ENCODE data around the gene OBSL1. TPM values are rescaled to one million over a fixed set of nuclear protein-coding genes. Genes with fewer than 3 reads are reported as not detected.

OBSL1 gene
- total and polyA plus RNA-seq, 4 donors = 34.0 to 75.2 (median 64.0) TPM

DNA sequence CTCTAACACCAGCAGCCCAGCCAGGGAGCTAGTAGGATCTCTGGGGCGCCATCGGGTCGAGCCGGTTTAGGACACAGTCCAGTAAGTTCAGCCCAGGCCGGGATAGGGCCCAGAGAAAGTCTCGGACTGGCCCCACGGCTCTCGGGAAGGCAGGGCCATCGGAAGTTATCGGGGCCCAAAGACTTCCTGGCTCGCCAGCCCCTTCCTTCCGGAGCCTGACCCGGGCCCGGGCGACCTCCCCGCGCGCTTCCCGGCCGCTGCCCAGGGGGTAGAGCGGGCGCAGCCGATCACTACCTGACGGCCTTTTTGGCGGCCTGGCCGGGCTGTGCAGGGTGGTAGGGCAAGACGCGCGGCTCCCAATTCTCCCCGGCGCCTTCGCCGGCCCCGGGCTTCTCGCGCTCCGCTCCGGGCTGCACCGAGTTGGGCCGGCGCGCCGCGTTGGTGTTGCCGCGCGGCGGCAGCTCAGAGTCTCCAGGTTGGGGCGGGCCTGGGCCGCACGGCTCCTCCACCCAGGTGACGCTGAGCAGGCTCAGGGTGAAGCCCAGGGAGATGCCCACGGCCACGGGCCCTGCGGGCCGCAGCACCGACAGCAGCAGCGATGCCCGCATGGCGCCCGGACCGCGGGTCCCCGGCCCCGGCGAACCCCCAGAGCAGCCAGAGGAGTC, 28.3 kb downstream of the OBSL1 start:
- 1% methylated on average over 50 to 66 of the region's 66 CpGs for WGBS, 2 donors
- no peaks in the 10 kb centered on the region for H3K27me3 ChIP-seq (ENCODE audit: control insufficient read depth in 3 of 3, insufficient read depth in 3 of 3, low read length in 2 of 3)
- H3K9ac ChIP-seq (ENCODE audit: insufficient read depth in 1 of 2, low read length in 2 of 2) = peak overlapping the region; percentile 16 to 73
- peaks cover 3 to 13% (median 12%) of the 10 kb centered on the region in 4 donors for H3K36me3 ChIP-seq (ENCODE audit: control insufficient read depth in 4 of 4, insufficient read depth in 4 of 4, low read length in 4 of 4)
- peak in 1 of 3 donors; percentile 32 for DNase-seq
- H3K4me3 ChIP-seq = peak overlapping the region; percentile 63
- ATAC-seq (ENCODE audit: insufficient read depth, low FRiP score) = peak; percentile 30
- peak overlapping the region; percentile 88 to 96 for H3K27ac ChIP-seq (ENCODE audit: low read depth in 1 of 2, low read length in 1 of 2)
- no peak for TF ChIP-seq CTCF (IDR thresholded peaks at IDR 0.05; ENCODE audit: control extremely low read depth, extremely low read depth)
- H3K9me3 ChIP-seq (ENCODE audit: control insufficient read depth in 4 of 4, insufficient read depth in 3 of 4, low read length in 3 of 4) = no peaks in the 10 kb centered on the region
- peaks cover 0 to 40% (median 14%) of the 10 kb centered on the region in 5 donors for H3K4me1 ChIP-seq (ENCODE audit: control insufficient read depth in 5 of 5, insufficient read depth in 5 of 5, low read length in 5 of 5)

- Histone ChIP-seq H3K27ac (ENCODE audit: low read depth in 1 of 2, low read length in 1 of 2) (peak overlapping the region in 1 of 2 donors; percentile 15), H3K27me3 (ENCODE audit: control insufficient read depth in 3 of 3, insufficient read depth in 3 of 3, low read length in 2 of 3) (no peaks in the 10 kb centered on the region)
- WGBS, 2 donors = 6 to 9% methylated on average over 30 to 48 of the region's 48 CpGs
Observed at GRCh38 chr2:219541611-219542180, 29.6 kb downstream of the OBSL1 start.

DNA sequence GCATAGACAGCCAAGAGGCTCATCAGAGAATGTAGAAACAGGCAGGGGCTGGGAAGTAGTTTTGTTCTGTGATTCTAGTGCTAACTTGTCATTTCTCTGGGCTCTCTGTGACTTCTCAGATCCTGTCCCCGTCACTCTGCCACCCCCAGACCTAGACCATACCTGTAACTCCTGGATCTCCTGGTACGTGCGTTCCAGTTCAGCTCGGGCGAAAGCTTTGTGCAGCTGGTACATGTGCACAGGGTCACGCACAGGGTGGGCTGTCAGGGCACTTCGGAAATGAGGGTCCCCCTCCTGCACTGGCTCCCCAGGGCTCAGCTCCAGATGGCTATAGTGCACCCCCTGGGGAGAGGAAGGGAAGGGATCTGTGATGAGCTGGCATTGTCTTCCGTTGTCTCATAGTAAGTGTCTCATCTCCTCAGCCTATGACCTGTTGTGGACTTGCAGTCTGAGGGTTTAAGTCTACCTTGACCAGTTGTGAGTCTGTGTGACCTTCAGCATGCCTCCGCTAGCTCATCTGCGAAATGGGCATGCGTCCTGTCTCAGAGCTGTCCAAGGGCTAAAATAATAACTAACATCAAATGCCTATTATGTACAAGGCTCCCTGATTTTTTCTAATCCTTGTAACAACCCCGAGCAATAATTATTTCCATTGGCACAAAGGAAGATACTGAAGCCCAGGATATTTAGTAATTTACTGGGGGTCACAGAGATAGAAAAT, 30.4 kb downstream of the OBSL1 start:
- Histone ChIP-seq H3K27ac (ENCODE audit: low read depth in 1 of 2, low read length in 1 of 2) (no peak overlapping the region), H3K4me1 (ENCODE audit: control insufficient read depth in 5 of 5, insufficient read depth in 5 of 5, low read length in 5 of 5) (peaks cover 0 to 55% (median 14%) of the 10 kb centered on the region in 5 donors), H3K9me3 (ENCODE audit: control insufficient read depth in 4 of 4, insufficient read depth in 3 of 4, low read length in 3 of 4) (no peaks in the 10 kb centered on the region), H3K27me3 (ENCODE audit: control insufficient read depth in 3 of 3, insufficient read depth in 3 of 3, low read length in 2 of 3) (no peaks in the 10 kb centered on the region), H3K9ac (ENCODE audit: insufficient read depth in 1 of 2, low read length in 2 of 2) (no peak overlapping the region), H3K36me3 (ENCODE audit: control insufficient read depth in 4 of 4, insufficient read depth in 4 of 4, low read length in 4 of 4) (peaks cover 3 to 13% (median 12%) of the 10 kb centered on the region in 4 donors), H3K4me3 (no peak overlapping the region)
- ATAC-seq (ENCODE audit: insufficient read depth, low FRiP score) (no peak), DNase-seq (no peak)
- 91 to 92% methylated on average over 12 of the region's 12 CpGs for WGBS, 2 donors
- no peak for TF ChIP-seq CTCF (IDR thresholded peaks at IDR 0.05; ENCODE audit: control extremely low read depth, extremely low read depth)

More at GRCh38 chr2:219541611-219542180, 29.6 kb downstream of the OBSL1 start:
- Histone ChIP-seq H3K4me3 (no peak overlapping the region), H3K9ac (ENCODE audit: insufficient read depth in 1 of 2, low read length in 2 of 2) (no peak overlapping the region), H3K9me3 (ENCODE audit: control insufficient read depth in 4 of 4, insufficient read depth in 3 of 4, low read length in 3 of 4) (no peaks in the 10 kb centered on the region), H3K4me1 (ENCODE audit: control insufficient read depth in 5 of 5, insufficient read depth in 5 of 5, low read length in 5 of 5) (peaks cover 0 to 54% (median 14%) of the 10 kb centered on the region in 5 donors), H3K36me3 (ENCODE audit: control insufficient read depth in 4 of 4, insufficient read depth in 4 of 4, low read length in 4 of 4) (peaks cover 3 to 13% (median 12%) of the 10 kb centered on the region in 4 donors)
- ATAC-seq (ENCODE audit: insufficient read depth, low FRiP score) = peak; percentile 31
- peak; percentile 69 to 85 (median 75) for DNase-seq
- peak; percentile 29 for TF ChIP-seq CTCF (IDR thresholded peaks at IDR 0.05; ENCODE audit: control extremely low read depth, extremely low read depth)

All from lung (tissue), 12 donors.